NCI-H1694 treated with DMSO at 0.1 percent for 48 hours (cell line): Measurements from ENCODE around the gene NDUFA7.
"Not testable (repeated sequence)": the region's sequence is repeated elsewhere in the genome, so short reads cannot be mapped to it uniquely, and the experiment has no call there.

Experiments used
- DNase-seq: peaks from one replicate; lab custom pipeline; 2025; lab: John Stamatoyannopoulos, UW

The NDUFA7 gene

GRCh38 chr19:8321067-8321985 lies at the start of gene NDUFA7, which contains the start of gene RPS28:
Gene NDUFA7 (minus strand): TSS chr19:8321375. CDS start chr19:8321358, 17 bp downstream.
Gene RPS28 (plus strand): TSS chr19:8321496. CDS start chr19:8321531, 35 bp downstream.
- DNase-seq, result peak; percentile 82

DNA sequence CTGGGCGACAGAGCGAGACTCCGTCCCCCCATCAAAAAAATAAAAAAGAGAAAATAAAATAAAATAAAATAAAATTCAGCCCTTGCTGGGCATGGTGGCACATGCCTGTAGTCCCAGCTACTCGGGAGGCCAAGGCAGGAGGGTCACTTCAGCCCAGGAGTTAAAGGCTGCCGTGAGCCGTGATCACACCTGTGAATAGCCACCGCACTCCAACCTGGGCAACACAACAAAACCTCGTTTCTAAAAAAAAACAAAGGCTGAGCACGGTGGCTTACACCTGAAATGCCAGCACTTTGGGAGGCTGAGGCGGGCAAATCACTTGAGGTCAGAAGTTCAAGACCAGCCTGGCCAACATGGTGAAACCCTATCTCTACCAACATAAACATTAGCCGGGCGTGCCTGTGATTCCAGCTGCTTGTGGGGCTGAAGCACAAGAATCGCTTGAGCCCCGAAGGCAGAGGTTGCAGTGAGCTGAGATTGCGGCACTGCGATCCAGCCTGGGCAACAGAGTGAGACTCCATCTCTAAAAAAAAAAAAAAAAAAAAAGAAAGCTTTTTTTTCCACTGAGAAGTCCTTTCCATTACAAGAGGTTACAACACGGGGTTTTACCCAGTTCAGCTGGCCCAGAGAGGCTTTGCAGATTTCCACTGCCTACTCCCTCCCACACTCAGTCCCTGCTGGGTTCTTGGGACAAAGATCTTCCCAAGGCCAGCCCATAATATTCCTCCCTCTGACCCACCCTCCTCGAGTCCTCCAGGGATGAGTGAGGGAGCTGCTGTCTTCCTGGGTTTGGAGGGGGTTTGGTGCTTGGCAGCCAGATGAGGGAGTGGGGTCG lies 49.2 kb upstream of the NDUFA7 start:
- no peak for DNase-seq

DNA sequence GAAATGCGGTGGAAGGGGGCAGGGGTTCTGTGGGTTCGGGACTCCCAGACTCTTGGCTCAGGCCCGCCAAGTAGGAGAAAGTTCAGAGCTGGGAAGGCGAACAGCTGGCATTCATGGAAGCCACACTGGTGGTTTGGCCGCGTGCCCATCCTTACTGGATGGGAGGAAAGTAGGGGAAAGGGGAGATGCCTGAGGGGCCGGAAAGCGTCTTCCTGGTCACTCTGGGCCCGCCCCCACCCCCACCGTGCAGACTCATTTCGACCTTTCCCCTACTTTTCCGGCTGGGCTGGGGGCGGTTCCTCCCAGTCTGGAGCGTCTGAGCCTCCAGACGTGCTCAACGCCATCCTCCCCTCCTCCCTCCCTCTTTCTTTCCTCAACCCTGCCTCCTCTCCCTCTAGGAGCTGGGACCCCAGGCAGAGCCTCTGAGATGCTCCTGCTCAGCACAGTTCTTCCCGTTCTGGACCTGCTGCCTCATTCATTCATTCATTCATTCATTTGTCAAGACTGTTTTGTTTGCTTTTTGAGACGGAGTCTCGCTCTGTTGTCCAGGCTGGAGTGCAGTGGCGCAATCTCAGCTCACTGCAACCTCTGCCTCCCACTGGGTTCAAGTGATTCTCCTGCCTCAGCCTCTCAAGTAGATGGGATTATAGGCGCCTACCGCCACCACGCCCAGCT lies 46.3 kb upstream of the NDUFA7 start:
- DNase-seq, result peak; percentile 55

DNA sequence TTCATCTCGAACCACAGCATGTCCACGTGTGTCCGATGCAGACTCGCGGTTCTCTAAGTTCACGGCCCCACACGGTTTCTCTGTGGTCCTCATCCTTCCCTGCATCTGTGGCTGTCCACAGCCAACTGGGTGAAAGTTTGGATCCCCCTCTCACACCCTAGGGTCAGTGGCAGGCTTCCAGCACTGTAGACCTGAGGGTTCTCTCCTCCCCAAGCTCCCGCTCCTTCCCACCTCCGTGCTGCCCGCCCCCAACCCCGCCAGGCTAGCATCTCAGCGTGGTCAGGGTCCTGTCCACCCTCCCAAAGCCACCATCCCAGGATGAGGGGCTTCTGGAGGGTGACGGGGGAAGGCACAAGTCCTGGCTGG lies 45.8 kb upstream of the NDUFA7 start:
- DNase-seq, result no peak

- no peak for DNase-seq
Measured at GRCh38 chr19:8366121-8366581, 45.0 kb upstream of the NDUFA7 start.

DNA sequence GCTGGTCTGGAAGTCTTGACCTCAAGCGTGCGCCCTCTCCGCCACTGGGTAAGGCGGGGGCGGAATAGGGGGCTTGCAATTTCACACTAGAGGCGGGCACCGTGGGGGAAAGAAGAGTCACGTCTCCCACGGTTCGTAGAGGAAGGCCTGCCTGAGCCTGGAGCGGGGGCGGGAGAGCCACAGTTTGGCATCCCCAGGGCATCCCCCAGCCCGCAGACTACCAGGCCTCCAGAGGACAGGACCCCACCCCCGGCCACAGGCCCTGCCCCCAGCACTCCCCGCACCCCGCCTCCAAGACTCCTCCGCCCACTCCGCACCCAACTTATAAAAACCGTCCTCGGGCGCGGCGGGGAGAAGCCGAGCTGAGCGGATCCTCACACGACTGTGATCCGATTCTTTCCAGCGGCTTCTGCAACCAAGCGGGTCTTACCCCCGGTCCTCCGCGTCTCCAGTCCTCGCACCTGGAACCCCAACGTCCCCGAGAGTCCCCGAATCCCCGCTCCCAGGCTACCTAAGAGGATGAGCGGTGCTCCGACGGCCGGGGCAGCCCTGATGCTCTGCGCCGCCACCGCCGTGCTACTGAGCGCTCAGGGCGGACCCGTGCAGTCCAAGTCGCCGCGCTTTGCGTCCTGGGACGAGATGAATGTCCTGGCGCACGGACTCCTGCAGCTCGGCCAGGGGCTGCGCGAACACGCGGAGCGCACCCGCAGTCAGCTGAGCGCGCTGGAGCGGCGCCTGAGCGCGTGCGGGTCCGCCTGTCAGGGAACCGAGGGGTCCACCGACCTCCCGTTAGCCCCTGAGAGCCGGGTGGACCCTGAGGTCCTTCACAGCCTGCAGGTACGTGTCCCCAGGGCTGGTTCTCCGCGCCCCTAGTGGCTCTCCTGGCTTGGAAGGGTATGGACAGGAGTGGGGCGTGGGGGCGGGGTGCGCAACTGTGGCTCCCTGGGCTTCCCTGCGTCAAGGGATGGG lies 42.9 kb upstream of the NDUFA7 start, which contains the start of gene ANGPTL4:
ANGPTL4 (plus strand) TSS at position 353 of the 969 bp plus-strand sequence; CDS start at position 520, 167 bp downstream.
- DNase-seq, result no peak

GRCh38 chr19:8361921-8362793 lies 41.0 kb upstream of the NDUFA7 start:
- peak; percentile 39 for DNase-seq

DNA sequence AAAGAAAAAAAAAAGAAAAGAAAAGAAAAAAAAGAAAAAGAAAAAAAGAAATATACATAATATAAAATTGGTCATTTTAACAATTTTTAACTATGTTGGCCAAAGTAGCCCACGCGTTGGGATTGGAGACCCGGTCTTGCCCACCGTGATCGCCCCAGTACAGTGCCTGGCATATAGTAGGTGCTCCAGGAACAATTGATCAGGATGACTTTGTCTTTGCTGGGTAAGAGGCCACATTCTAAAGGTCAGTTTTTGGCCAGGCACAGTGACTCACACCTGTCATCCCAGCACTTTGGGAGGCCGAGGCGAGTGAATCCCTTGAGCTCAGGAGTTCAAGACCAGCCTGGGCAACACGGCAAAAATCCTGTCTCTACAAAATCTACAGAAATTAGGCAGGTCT lies 39.0 kb upstream of the NDUFA7 start:
- DNase-seq, result no peak

GRCh38 chr19:8358948-8359347 lies 37.8 kb upstream of the NDUFA7 start:
- no peak for DNase-seq

DNA sequence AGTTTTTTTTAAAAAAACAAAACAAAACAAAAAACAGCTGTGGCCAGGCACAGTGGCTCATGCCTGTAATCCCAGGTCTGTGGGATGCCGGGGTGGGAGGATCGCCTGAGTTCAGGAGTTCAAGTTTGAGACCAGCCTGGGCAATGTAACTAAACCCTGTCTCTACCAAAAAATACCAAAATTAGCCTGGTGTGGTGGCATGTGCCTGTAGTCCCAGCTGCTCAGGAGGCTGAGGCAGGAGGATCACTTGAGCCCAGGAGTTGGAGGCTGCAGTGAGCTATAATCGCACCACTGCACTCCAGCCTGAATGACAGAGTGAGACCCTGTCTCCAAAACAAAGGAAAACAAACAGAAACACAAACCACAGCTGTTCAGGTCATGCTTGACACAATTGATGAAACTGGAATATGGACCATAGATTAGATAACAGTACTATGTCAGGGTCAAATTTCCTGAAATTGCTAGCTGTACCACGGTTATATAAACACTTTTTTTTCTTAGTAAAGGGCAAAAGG lies 35.9 kb upstream of the NDUFA7 start:
- DNase-seq, result no peak

GRCh38 chr19:8355631-8356402 lies 34.6 kb upstream of the NDUFA7 start:
- DNase-seq, result no peak

GRCh38 chr19:8352845-8353244 lies 31.7 kb upstream of the NDUFA7 start:
- not testable (repeated sequence) for DNase-seq

- DNase-seq, result no peak
Measured at GRCh38 chr19:8352134-8352827, 31.1 kb upstream of the NDUFA7 start.

- DNase-seq, result not testable (repeated sequence)
Measured at GRCh38 chr19:8349629-8350372, 28.6 kb upstream of the NDUFA7 start.

DNA sequence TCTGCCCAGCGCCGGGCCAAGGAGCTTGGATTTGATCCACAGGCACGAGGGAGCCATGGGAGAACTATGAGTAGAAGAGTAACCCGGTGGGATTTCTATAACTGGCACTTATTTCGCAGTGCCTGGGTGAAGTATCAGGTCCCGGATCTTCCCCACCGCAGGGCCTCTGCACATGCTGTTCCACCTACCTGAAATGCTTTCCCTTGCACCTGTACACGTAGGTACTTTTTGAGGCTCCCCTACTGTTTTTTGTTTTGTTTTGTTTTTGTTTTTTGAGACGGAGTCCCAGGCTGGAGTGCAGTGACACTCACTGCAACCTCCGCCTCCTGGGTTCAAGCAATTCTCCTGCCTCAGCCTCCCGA lies 22.3 kb upstream of the NDUFA7 start:
- no peak for DNase-seq

DNA sequence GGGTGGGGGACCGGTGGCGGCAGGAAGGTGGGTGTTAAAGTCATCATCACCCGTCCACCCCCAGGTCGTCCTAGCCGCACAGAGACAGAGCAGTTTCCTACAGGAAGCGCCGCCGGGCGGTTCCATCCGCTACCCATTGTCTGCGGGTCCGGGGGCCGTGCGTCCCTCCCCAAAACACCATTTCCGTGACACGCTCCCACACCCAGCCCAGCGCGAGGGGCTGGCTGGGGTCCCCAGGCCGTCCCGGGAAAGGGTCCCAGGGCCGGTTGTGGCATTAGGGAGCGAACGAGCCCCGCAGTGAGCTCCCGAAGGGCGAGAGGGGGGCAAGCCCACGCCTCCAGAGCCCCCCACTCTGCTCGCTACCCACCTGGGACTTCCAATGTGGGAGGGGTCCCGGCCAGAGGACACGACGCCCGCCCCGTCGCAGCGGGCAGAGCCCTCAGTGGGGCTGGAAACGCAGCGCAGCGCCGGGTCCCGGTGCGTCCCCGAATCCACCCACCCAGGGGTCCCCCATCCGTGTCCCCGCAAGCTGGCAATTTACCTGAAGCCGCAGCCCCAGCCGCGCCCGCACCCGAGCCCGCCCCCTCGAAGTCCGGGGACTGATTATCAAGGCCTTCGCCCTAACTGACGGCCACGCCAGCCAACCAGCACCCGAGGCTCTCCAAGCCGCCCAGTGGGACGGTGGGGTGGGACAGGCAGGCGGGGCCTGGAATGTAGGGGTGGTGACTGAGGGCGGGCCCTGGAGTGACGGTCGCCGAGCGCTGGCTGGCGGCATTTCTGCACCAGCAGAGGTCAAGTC lies 21.7 kb upstream of the NDUFA7 start, which contains the start of gene KANK3:
KANK3 (minus strand) TSS at position 579 of the 799 bp plus-strand sequence. CDS start 5,434 bp downstream, outside the sequence.
- peak; percentile 44 for DNase-seq

DNA sequence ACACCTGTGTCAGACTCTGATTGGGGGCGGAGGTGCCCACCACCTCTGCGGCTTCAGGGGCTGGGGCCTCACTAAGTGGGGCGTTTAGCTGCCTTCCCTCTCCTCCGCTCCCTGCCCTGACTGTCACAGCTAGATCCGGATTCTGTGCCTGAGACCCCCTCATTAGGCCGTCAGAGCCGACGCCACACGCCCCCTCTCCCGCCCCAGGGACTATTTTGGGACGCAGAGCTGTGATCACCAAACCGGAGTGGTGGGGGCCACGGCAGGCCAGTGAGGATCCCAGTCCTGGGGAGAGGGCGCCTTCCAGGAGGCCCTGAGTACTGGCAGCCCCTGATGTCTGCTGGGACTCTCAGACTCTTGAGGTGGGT lies 21.1 kb upstream of the NDUFA7 start:
- DNase-seq, result no peak
